T-helper 22 cell (primary cell): Measurements from ENCODE around the gene JMJD6.

ENCODE experiments used
- DNase-seq: peaks from one replicate; pipeline ENCODE4 v3.0.0-alpha.2; 2020; ENCODE audit warnings: low read depth

JMJD6 gene

DNA sequence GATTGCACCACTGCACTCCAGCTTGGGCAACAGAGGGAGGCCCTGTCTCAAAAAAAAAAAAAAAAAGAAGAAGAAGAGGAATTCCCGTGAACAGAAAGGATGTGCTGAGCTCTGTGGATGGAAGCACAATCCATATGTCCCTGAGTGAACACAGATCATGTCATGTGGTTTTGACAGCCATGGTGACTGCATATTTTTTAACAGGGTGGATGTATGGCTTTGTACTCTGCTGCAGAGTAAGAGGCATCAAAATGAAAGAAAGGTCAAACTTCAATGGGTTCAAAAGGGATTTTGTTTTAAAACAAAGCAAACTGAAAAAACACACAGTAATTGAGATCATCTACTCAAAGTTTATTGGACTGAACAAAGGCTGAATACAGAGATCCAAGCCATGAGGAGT, 47.2 kb downstream of the JMJD6 start:
- no peak for DNase-seq

- no peak for DNase-seq
Observed at GRCh38 chr17:76678330-76678729, 48.1 kb downstream of the JMJD6 start.

DNA sequence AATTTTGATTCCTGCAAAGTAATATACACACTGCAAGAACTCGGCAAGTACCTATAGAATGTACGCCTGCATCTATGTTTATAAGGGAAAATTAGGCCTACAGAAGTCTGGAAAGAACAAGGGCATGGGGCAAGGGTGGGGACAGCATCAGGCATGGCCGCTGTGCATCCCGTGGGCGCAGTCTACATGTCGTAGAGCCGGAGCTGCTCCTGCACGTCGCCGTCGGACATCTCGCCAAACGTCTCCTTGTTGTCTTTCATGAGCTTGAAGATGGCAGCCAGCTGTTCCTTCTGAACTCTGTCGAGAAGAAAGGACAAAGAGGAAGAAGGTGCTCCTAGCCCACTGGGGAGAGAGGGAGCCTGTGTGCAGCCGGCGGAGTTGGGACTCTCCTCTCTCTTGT, 49.0 kb downstream of the JMJD6 start:
- no peak for DNase-seq

- no peak for DNase-seq
Observed at GRCh38 chr17:76676629-76677028, 49.8 kb downstream of the JMJD6 start.

DNA sequence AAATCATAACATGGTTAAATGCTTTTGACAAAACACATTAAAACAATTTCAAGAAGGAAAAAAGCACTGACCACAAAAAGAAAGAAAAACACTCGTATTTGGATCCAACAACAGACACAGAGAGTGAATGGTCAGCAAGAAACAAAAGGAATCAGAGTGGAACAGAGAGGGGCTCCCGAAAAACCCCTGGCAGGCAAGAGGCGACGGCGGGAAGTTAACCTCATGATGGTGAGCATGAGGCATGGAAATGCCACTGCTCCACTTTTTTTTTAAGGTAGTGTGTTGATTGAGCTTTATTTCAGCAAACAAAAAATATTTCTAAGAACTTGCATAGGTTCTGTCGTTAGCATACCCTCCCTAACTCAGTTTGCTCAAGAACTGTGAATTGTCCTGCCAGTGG, 50.8 kb downstream of the JMJD6 start:
- DNase-seq = no peak

GRCh38 chr17:76674600-76674999, 51.8 kb downstream of the JMJD6 start:
- DNase-seq = no peak

GRCh38 chr17:76673729-76674128, 52.7 kb downstream of the JMJD6 start:
- DNase-seq = no peak

DNA sequence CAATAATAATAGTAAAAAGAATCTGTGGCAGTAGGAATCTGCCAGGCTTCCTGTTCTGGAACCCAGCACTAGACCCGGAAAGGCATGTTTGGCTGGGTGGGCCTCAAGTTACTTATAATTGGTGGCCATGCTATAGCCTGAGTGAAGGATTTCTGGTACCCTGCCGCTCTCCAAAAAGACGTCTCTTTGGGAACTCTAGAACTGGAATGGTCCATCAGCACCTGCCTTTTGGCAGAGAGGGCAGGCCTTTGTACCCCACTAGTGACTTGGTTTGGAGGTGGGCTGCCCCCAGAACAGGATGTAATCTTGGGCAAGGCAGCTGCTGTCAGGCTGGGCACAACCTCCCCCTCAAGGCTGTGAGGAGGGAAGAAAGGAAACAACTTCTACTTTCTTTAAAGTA, 53.5 kb downstream of the JMJD6 start:
- no peak for DNase-seq

- DNase-seq = no peak
Observed at GRCh38 chr17:76672270-76672851, 54.0 kb downstream of the JMJD6 start.

GRCh38 chr17:76671912-76672262, 54.5 kb downstream of the JMJD6 start:
- DNase-seq = no peak

- DNase-seq = peak; percentile 100
Observed at GRCh38 chr17:76671123-76671911, 55.1 kb downstream of the JMJD6 start.

DNA sequence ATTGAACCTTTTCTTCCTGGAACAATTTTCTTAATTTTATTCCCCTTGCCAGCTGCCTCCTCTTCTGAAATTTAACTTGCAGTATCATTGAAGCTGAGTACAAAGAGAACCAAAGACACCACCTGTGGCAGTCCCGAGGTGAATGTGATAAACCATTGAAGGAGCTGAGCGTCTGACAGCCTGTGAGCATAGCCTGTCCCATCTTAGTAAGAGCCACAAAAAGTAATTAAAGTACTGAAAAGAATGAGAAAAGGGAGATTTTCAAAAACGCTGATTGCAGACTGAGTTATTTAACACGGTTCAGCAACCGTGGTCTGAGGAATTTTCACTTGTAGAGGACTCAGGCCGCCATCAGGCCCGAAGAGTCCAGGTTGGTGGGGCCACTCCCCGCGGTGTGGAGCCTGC, 55.7 kb downstream of the JMJD6 start:
- no peak for DNase-seq

- DNase-seq = no peak
Observed at GRCh38 chr17:76670020-76670717, 56.2 kb downstream of the JMJD6 start.
